HG02943 (cell line): ENCODE results near the gene KLF5.
A peak's percentile ranks its signal among the peaks of the same experiment; 100 is the strongest.

ENCODE experiments used
- ATAC-seq: cut with Tn5 transposase; IDR thresholded peaks from one replicate; pipeline ENCODE4 v1.9.1; 2021; ENCODE audit warnings: mild to moderate bottlenecking, low read depth, moderate library complexity; ENCODE audit not compliant: unreplicated experiment

Gene KLF5

DNA sequence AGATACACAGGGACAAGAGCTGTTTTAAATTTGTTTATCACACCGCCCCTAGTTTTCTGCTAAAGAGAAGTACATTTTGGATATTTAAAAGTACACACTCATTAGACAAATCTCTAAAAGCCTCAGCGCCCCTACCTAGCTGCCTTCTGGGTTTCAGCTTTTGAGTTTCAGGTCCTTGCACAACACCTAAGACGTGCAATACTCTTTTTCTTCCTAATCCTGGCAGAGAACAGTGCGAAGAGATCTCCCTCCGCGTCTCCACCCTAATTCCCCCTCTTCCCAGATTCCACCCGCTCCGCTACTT lies 421 bp upstream of the KLF5 start:
- peak; percentile 22 for ATAC-seq

- ATAC-seq = peak; percentile 38
Measured at GRCh38 chr13:73059460-73060250, 850 bp downstream of the KLF5 start.

DNA sequence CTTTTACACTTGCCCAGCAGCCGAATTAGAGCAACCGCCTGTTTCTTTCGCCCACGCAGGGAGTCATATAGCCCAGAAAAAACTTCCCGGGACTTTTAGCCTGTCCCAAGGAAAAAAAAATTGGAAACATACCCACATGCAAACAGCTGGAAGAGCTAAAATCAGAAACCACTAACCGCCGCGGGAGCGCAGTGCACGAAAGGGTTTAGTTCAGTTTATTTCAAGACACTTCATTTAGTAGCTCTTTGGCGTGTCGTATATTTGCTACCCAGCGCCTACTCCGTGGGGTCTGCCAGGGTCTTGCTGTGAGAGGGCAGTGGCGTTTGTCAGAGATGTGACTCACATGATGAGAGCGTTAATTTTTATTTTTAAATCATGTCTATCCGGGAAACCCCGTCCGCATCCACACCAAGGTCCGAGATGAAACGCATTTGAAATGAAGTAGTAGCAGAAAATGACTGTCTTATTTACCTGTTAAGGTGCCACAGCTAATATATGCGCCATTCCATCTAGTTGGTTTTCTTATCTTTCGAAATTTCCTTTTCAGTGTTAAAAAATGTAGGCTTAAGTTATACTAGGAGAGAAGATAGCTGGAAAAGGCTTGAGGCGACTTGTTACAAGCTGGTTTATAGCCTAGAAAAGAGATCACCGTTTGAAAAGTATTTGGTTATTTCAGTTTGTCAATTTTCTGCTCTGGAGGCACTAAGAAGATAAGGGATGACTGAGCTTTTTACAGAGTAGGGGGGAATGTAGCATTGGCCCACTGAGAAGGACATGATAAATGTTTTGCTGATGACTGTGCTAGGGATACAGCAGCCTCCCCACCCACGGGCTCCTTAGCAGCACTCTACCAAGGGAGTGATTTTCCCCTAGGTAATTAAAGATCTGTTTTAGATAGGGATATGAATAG lies 1.7 kb downstream of the KLF5 start:
- no peak for ATAC-seq

DNA sequence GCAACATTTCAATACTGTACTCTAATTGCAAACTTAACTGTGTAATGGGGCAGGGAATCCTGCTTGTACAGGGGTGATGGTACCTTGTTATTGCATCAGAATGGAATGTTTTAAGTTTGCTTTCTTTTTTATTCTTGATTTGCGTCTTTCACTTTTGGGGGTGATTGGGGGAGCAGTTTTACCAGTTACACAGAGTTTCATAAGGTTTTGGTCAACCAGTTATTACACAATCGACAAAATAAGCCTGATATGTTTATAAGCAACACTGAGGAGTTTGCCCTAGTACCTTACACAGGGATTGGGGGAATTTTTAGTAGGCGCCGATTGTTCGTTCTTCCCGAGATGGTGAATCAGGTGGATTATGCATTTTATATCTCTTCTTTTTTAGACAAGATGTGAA lies 2.7 kb downstream of the KLF5 start:
- no peak for ATAC-seq

GRCh38 chr13:73061876-73062275 lies 3.1 kb downstream of the KLF5 start:
- no peak for ATAC-seq

GRCh38 chr13:73062468-73062867 lies 3.7 kb downstream of the KLF5 start:
- no peak for ATAC-seq

GRCh38 chr13:73063166-73063565 lies 4.4 kb downstream of the KLF5 start:
- ATAC-seq = no peak

DNA sequence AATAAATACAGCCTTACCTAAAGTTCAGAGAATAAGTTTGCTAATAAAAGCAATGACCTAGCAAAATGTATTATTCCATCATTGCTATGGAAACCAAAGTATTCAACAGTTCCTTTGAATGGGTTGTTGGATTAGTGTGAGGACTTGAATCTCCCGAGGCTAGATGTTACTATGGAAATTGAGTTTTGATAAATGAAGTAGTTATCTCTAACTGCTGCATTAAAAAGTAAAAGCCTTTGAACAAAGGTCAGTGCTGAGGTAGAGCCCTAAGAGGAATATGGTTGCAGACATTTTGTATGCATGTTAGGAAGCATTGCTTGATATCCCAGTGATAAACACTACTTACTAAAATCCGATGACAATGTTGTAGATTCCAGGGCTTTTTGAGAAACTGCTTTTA lies 6.2 kb downstream of the KLF5 start:
- no peak for ATAC-seq

DNA sequence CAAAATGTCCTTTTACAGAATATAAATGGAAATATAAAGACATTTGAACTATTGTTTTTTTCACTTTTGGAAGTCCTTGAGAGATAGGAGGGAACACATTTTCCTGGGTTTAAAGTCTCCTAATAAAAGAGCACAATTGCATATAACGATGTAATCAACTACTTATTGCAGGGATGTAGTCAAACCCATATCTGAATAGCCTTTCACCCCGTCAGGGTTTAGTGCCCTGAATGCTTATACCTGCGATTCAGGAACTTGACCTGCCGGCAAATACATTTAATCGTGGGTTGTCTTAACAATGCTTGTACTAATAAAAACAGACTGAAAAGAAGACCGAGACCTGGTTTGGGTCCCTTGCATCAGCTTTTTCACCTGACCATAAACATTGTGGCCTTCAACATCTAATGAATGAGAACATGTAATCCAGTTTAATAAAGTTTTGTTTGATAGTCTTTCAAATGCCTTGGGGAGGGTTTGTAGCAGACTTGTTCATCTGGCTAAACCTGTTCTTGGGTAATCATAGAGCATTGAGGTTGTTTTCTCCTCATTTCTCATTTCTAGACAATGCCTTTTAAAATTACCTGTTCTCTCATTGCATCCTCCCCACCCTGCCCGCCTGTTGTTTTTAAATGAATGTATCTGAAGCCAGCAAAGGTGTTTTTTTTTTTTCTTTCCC lies 7.0 kb downstream of the KLF5 start:
- ATAC-seq = no peak

GRCh38 chr13:73069206-73069805 lies 10.5 kb downstream of the KLF5 start:
- ATAC-seq = no peak

DNA sequence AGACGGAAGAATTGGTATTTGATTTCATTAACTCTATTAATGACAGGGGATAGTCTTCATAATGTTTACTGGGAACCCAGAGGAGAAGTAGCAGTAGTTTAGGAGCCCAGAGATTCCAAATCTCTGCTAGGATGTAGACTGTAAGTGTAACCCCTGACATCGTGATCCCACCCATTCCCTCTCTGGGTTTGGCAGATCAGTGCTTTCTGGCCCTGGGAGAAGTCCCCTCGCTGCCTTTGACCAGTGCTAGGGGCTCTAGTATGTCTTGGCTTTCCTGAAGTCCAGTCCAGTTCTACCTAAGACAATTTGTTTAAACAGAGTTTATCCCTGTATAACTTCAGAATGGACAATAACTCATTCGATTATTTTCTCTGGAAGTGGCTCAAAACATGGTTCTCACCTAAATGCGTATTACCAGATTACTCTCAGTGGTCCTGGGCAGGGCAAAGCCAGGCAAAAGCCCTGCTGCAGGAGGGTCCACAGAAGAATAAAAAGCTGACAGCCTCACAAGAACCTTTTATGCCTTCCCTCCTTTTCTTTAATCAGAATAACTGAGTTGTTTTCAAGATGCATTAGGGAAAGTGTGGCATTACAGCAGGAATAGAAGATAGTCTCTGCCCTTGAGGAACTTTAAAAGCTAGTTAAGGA lies 11.8 kb downstream of the KLF5 start:
- no peak for ATAC-seq

DNA sequence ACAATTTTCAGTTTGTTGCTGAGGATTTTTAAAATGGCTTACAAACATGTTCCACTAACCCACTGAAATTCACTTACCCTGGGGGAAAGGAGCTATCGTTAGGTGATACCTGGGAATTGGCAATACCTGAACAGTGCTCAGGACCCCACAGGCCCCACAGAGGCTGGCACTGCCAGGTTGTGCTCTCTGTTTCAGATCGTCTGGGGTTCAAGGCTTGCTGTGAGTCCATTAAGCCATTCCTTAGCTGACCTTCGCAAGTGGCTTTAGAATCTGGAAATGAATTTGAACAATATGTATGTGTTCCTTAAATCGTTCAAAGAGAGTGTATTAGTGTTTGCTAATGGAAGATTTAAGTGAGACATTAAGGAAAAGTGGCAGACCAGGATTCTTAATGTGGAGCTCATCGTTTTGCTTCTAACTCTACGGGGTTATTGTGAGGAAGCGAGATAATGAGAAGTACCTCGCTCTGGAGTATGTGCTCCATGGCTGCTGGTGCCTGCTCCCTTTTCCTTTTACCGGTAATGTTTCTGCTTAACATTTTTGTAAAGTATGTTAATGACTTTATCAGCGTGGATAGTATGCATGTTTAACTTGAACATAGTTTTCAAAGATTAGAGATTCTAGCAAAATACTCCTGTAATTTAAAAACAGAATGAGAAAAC lies 13.6 kb downstream of the KLF5 start:
- no peak for ATAC-seq

DNA sequence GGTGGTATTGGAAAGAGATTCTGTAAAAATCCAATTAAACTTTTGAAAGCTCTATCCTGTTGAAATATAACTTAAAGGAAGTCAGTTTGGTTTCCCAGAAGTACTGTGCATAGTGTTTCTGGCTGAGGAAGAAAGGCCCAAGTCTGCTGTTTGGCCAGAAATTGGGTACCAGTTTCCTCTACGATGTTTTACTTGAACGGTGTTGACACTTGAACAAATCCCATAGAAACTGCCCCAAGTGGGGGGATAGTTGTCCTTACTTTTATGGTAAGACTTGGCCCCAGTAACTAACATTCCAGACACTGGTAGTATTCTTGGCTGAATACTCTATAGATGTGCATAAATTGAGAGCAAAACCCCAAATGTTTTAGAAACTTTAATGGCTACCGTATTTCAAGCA lies 14.2 kb downstream of the KLF5 start:
- no peak for ATAC-seq

DNA sequence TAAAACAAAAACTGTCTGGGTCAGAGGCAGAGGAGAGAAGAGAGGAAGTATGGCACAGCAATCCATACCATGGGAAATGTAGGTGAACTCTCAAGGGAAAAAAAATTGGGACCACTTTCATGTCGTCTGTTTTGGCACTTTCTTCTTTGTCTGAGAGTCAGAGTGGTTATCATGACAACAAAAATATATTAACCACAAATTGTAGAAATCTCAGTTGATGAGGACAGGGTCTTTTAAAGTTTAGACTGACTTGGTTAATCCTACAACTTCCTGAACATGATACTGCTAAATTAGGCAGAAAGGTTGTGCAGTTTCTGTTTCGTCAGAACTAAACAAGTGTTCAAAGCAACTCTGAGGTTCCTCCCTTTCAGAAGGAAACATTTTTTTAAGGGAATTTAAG lies 15.2 kb downstream of the KLF5 start:
- no peak for ATAC-seq

DNA sequence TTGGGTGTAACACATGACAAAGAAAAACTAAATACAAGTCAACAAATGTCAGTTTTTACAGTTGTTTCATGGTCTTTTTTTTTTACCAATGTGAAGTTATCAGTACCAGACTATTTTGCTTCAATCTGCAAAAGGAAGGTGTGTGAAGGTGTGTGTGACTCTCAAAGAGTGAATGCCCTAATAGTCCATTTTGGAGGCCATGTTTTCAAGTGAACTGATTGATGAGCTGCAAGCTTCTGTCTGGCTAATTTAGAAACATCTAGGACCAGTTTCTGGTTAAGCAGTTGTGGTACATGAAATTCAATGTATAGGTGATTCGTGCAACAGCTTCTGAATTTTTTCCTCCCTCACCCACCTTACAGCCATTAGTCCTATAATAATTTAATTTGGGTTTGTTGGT lies 16.1 kb downstream of the KLF5 start:
- ATAC-seq = no peak

DNA sequence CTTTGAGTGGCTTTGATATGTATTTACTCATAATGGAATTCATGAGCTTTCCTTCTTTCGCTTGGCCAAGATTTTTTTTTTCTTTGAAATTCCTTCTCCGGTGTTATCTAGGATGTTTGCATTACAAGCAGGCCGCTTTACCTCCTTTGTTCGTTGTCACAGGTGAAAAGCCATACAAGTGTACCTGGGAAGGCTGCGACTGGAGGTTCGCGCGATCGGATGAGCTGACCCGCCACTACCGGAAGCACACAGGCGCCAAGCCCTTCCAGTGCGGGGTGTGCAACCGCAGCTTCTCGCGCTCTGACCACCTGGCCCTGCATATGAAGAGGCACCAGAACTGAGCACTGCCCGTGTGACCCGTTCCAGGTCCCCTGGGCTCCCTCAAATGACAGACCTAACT lies 16.7 kb downstream of the KLF5 start:
- ATAC-seq = no peak

DNA sequence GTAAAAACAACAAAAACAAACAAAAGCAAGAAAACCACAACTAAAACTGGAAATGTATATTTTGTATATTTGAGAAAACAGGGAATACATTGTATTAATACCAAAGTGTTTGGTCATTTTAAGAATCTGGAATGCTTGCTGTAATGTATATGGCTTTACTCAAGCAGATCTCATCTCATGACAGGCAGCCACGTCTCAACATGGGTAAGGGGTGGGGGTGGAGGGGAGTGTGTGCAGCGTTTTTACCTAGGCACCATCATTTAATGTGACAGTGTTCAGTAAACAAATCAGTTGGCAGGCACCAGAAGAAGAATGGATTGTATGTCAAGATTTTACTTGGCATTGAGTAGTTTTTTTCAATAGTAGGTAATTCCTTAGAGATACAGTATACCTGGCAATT lies 17.1 kb downstream of the KLF5 start:
- no peak for ATAC-seq

GRCh38 chr13:73077865-73078264 lies 19.1 kb downstream of the KLF5 start:
- no peak for ATAC-seq

DNA sequence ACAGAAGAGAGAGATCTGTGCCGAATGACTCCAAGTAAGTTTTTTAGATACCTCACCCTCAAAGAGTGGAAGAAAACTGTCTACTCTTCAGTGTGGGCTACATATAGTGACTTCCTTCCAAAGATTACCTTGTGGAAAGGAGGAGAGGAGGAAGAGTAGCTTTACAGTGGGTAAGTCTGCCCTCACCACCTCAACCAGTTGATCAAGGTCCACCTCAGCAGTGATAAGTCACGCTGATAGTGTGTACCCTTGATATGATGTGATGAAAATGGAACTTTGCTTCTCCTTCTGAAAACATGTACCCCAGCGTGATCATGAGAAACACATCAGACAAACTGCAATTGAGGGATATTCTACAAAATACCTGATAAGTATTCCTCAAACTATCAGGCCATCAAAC lies 20.6 kb downstream of the KLF5 start:
- ATAC-seq = no peak
